Upper lobe of left lung (tissue), 4 donors: ENCODE measurements around the gene TCP11L1.

Source experiments
- CTCF ChIP-seq, 6 experiments: fragments of 450-650 bp in 4 of 6; fragments of 200-600 bp in 2 of 6; sonication (generic) in 2 of 6; IDR thresholded peaks; one replicate each; pipeline ENCODE4 v1.5.1; 2016 to 2019; ENCODE audit warnings: antibody characterized with exemption in 6 of 6
- EP300 ChIP-seq, 4 donors: sonication (generic); formaldehyde crosslinking; IDR thresholded peaks; one replicate each; pipeline ENCODE4 v1.5.1; 2017; ENCODE audit warnings: antibody characterized with exemption in 4 of 4, control low read depth in 2 of 4
- POLR2A ChIP-seq, 4 donors: fragments of 450-650 bp; IDR thresholded peaks; one replicate each; pipeline ENCODE4 v1.5.1; 2016 to 2017; ENCODE audit warnings: antibody characterized with exemption in 4 of 4, mild to moderate bottlenecking in 2 of 4
- POLR2AphosphoS5 ChIP-seq, 2 donors: sonication (generic); formaldehyde crosslinking; IDR thresholded peaks; one replicate each; pipeline ENCODE4 v1.5.1; 2017; ENCODE audit warnings: antibody characterized with exemption in 2 of 2

DNA sequence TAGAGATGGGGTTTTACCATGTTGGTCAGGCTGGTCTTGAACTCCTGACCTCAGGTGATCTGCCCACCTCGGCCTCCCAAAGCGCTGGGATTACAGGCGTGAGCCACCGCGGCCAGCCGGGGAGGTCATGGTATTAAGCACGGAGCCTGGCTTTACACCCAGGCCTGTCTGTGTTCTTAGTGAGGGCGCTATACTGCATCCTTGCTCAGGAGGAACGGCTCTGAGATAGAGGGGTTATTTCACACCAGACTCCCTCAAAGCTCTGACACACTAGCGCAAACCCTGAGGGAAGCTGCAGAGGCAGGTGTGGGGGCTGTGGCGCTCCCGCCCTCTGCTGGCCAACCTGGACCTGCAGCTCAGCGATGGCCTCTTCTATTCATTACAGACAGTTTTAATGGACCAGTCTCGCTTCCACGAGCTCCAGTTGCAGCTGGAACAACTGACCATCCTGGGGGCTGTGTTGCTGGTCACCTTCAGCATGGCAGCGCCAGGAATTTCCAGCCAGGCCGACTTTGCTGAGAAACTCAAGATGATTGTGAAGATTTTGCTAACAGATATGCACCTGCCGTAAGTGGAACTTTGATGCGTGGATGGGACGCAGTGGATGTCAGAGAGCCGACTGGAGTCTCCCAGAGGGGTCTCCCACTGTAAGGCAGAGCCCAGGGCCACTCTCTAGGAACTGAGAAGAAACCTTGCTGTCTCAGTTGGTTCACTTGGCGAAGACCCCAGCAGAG is 26.2 kb downstream of the TCP11L1 start:
- TF ChIP-seq CTCF (IDR thresholded peaks at IDR 0.05) = peak; percentile 70 to 89 (median 80)
- no peak for TF ChIP-seq POLR2A (IDR thresholded peaks at IDR 0.05)
- no peak for TF ChIP-seq POLR2AphosphoS5 (IDR thresholded peaks at IDR 0.05)
- TF ChIP-seq EP300 (IDR thresholded peaks at IDR 0.05) = no peak
